Activated CD8-positive, alpha-beta memory T cell treated with anti-CD3 and anti-CD28 coated beads for 24 hours (primary cell): Measurements from ENCODE around the gene PQBP1.
"Not testable (repeated sequence)": the region's sequence is repeated elsewhere in the genome, so short reads cannot be mapped to it uniquely, and the experiment has no call there.

Experiments used
- DNase-seq: peaks from one replicate; pipeline ENCODE4 v3.0.0-alpha.2; 2020

PQBP1 gene, protein sequence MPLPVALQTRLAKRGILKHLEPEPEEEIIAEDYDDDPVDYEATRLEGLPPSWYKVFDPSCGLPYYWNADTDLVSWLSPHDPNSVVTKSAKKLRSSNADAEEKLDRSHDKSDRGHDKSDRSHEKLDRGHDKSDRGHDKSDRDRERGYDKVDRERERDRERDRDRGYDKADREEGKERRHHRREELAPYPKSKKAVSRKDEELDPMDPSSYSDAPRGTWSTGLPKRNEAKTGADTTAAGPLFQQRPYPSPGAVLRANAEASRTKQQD

DNA sequence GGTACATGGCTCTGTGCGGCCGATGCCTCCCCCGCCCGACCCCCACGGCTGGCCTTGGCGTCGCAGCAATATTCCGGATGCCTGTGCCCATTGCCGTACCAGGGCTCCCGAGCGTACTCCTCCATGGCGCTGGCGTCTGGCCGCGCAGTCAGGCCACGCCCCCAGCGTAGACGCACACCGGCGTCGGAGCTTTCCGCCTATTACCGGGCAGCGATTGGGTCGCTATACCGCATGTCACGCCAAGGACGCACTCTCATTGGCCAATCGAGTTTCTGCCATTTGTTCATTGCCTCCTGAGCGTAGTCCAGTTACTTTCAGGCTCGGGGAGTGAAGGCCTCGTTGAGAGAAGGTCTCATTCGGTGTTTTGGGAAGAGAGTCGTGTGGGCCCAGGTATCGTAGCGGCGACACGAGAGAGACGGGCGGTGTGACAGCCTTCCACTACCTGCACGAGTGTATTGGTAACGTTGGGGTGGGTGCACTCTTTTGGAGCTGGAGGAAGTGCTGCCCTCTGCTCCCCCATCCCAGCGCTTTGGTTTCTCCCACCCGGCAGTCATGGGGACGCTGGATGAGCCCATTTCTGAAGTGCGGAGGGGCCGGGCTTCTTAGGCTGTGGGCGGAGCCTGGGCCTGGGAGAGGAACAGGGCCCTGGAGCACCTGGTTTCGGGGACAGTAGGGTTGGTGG, at the start of gene PQBP1, which contains the start of gene TIMM17B:
TSS of gene PQBP1 (plus strand) at position 306 of the 682 bp plus-strand sequence. CDS start 580 bp downstream, outside the sequence.
TSS of gene TIMM17B (minus strand) at position 144 of the 682 bp plus-strand sequence. CDS start at position 125, 19 bp downstream.
- peak; percentile 89 for DNase-seq

DNA sequence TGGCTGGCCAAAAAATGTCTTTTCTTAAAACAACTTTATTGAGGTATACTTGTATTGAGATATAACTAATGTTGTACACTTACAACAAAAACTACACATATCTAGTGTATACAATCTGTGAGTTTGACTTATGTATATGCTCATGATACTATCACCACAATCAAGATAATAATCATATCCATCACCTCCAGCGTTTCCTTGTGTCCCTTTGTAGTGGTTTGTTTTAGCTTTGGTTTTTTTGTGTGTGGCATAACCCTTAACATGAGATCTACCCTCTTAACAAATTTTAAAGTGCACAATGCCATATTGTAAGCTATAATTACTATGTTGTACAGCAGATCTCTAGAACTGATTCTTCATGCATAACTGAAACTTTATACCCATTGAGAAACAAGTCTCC, 48.9 kb upstream of the PQBP1 start:
- no peak for DNase-seq

DNA sequence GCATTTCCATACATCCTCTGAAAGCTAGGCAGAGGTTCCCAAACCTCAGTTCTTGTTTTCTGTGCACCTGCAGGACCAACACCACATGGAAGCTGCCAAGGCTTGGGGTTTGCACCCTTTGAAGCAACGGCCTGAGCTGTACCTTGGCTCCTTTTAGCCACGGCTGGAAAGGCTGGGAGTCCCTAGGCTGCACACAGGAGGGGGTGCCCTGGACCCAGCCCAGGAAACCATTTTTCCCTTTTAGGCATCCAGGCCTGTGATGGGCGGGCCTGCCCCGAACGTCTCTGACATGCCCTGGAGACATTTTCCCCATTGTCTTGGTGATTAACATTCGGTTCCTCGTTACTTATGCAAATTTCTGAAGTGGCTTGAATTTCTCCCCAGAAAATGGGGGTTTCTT, 44.9 kb upstream of the PQBP1 start:
- DNase-seq: no peak

- DNase-seq: not testable (repeated sequence)
Measured at GRCh38 chrX:48853494-48853893, 44.2 kb upstream of the PQBP1 start.

GRCh38 chrX:48854121-48854804, 43.5 kb upstream of the PQBP1 start:
- DNase-seq: not testable (repeated sequence)

DNA sequence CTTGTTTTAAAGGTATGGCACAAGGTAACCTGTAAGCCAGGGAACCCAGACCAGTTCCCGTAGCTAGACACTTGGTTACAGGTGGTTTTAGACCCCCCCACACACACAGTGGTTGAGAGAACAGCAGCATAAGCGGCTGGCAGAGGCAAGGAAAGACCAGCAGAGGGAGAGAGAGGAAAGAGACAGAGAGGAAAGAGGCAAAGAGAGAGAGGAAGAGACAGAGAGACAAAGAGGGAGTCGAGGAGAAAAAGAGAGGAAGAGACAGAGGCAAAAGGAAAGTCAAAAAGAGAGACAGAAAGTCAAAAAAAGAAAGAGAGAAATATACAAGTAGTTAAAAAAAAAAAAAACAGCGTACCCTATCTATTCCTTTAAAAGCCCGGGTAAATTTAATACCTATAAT, 42.8 kb upstream of the PQBP1 start:
- no peak for DNase-seq

DNA sequence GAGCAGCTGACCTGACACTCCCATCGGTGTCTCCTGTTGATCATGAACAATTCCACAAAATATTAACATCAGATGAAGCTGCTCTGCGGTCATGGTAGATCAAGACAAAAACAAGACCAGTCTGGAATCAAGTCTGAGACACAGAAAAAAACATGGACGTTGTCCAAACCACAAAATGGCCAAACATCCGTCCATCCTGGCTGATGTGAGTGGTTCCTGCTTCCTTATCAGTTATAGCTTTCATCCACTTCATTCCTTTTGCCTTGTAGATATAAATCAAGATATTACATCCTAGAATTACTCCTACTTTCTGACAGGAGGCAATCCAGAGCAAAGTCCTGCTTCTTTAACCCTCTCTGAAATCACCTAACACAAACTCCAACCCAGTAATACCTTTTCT, 33.5 kb upstream of the PQBP1 start:
- DNase-seq: no peak

GRCh38 chrX:48872017-48872416, 25.7 kb upstream of the PQBP1 start:
- DNase-seq: not testable (repeated sequence)

- not testable (repeated sequence) for DNase-seq
Measured at GRCh38 chrX:48876944-48877343, 20.8 kb upstream of the PQBP1 start.

GRCh38 chrX:48883729-48884128, 14.0 kb upstream of the PQBP1 start:
- DNase-seq: no peak

- not testable (repeated sequence) for DNase-seq
Measured at GRCh38 chrX:48886586-48886985, 11.1 kb upstream of the PQBP1 start.

GRCh38 chrX:48890296-48890925, 7.3 kb upstream of the PQBP1 start:
- no peak for DNase-seq

DNA sequence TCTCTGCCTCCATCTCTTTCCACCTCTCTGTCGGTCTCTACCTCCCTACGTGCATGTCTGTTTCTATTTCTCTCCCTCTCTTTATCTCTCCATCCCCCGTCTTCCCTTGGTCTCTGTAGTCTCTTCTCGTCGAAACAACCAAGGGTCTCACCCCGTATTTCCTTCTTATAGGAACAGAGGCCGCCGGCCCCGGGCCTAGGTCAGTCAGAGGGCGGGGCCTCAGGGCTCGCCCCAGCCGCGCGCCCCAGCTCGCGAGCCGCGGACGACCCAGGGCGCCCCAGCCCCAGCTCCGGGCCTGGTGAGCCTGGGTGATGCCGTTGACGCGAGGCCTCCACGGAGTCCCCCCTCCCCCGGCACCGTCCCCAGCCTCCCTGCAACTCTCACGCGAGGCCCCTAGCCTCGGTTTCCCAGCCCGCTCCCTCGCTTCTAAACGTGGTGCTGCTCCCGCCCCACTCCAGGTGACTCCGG, 6.8 kb upstream of the PQBP1 start:
- DNase-seq: no peak

- DNase-seq: peak; percentile 86
Measured at GRCh38 chrX:48891402-48892288, 6.1 kb upstream of the PQBP1 start.

- DNase-seq: no peak
Measured at GRCh38 chrX:48892896-48893295, 4.8 kb upstream of the PQBP1 start.

DNA sequence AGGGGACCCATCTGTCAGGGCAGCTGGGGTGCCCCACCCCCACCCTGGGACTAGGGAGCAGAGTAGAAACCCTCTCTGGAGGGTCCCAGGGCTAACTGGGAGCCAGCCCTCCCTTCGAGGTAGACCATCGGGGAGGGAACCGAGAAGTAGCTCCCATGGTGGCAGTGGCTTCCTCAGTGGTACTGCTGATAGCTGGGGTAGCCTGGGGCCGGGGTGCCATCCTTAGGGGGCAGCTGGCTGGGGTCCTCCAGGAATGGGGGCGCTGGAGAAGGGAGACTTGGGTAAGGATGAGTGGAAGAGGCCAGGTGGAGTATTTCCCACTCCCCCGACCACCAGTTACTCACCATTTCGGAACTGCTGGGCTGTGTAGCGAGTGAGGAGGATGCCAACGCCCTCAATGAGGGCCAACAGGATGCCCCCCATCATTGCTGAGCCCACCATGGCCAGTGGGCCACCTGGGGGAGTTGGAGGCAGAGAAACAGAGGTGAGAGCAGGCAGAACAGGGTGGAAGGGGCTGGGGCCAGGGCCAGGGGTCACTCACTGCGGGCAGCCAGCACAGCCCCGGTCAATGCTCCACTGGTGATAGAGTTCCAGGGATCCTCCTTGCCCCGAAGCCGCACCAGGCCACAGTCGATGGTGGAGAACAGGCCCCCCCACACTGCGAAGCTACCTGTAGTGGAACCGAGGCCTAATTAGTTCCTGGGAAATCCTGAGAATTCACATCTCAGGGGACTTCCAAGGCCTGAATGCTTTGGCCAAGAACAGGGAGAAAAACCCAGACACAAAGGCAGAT, 4.0 kb upstream of the PQBP1 start:
- no peak for DNase-seq

GRCh38 chrX:48894891-48895290, 2.8 kb upstream of the PQBP1 start:
- peak; percentile 24 for DNase-seq

DNA sequence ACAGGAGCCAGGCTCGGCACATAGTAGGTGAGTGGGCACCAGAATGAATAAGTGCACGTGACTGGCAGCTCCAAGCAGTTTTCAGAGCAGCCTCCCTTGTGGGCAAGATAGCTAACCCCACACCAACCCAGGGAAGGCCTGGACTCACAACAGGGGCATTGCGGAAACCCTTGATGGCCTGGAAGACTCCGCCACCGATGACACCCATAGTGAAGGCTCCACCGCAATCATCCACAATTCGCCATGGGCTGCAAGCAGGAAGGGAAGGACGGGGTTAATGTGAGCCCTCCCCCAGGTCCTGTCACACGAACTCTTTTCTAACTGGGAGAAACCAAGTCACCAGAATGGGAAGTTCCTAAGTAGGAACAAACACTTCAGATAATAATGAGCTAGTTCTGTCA, 1.1 kb upstream of the PQBP1 start:
- DNase-seq: no peak

GRCh38 chrX:48897157-48897624, 539 bp upstream of the PQBP1 start:
- DNase-seq: peak; percentile 79

GRCh38 chrX:48899078-48899410, 1.3 kb downstream of the PQBP1 start:
- DNase-seq: no peak

- DNase-seq: no peak
Measured at GRCh38 chrX:48901069-48901468, 3.3 kb downstream of the PQBP1 start.
